K562 (cell line): ENCODE data around the gene HAAO. TPM values are rescaled to one million over a fixed set of nuclear protein-coding genes. Genes with fewer than 3 reads are reported as not detected.

Source experiments
- ATAC-seq: fragments of 200-7000 bp; cut with Tn5 transposase; 3 replicates; pipeline ENCODE4 v1.9.1; 2020; ENCODE audit warnings: moderate library complexity
- BruUV-seq: library from RNA; stranded (reverse); fragments of 400-500 nt; replicated peaks from 2 replicates; lab custom pipeline; 2021; lab: Mats Ljungman, UMichigan
- CTCF ChIA-PET: fragments of 300-600 bp; formaldehyde crosslinking; extraction: SDS; loops from one replicate; lab custom pipeline; 2021; ENCODE audit warnings: low intra/inter-chr PET ratio; lab: Yijun Ruan, JAX
- POLR2A ChIA-PET: fragments of 300-600, 350-650 bp; sonication (Branson Sonifier 250); formaldehyde crosslinking; extraction: SDS; loops from one replicate; lab custom pipeline; 2021; ENCODE audit warnings: antibody characterized with exemption, inconsistent platforms; lab: Yijun Ruan, JAX
- DNase-seq, 4 experiments: peaks; one replicate each; pipeline versions ENCODE4 v3.0.0 to v3.0.0-alpha.2; 2011 to 2018; ENCODE audit warnings: low spot score in 3 of 4, mixed read lengths in 3 of 4; ENCODE audit errors: extremely low read depth in 1 of 4
- FAIRE-seq: peaks from 2 replicates; lab custom pipeline; 2011; peaks lifted over from hg19 to GRCh38; lab: Jason Lieb, UNC
- H2AFZ ChIP-seq: 2 replicates; pipeline ENCODE4 v1.6.0; 2011; ENCODE audit warnings: low read depth, low read length, control low read depth, inconsistent platforms
- H3K27ac ChIP-seq: fragments of 200-600 bp; 3 replicates; pipeline ENCODE4 v1.8.0; 2011; ENCODE audit warnings: low read depth, mild to moderate bottlenecking, control low read depth, inconsistent platforms, low read length, moderate library complexity, mixed read lengths; ENCODE audit errors: extremely low read depth
- H3K27me3 ChIP-seq, 2 experiments: fragments of 300-600 bp in 1 of 2; 2 replicates in 1 of 2; 3 replicates in 1 of 2; pipeline versions ENCODE4 v1.6.0 to v1.8.0; 2011; ENCODE audit warnings: inconsistent platforms in 2 of 2, low read length in 2 of 2, mild to moderate bottlenecking in 1 of 2, mixed read lengths in 1 of 2, moderate library complexity in 1 of 2; ENCODE audit not compliant: control insufficient read depth in 2 of 2, insufficient read depth in 2 of 2
- H3K36me3 ChIP-seq: fragments of 300-600 bp; 3 replicates; pipeline ENCODE4 v1.8.0; 2011; ENCODE audit warnings: mild to moderate bottlenecking, low read length, inconsistent platforms; ENCODE audit not compliant: control insufficient read depth, insufficient read depth
- H3K4me1 ChIP-seq, 2 experiments: fragments of 200-600 bp in 1 of 2; replicated peaks in 1 of 2; 2 replicates in 1 of 2; 3 replicates in 1 of 2; pipeline versions ENCODE4 v1.5.1 to v1.8.0; 2011; ENCODE audit warnings: inconsistent platforms in 2 of 2, low read length in 2 of 2, mild to moderate bottlenecking in 1 of 2, mixed read lengths in 1 of 2, moderate library complexity in 1 of 2; ENCODE audit not compliant: control insufficient read depth in 2 of 2, insufficient read depth in 2 of 2
- H3K4me2 ChIP-seq: 2 replicates; pipeline ENCODE4 v1.6.1; 2011; ENCODE audit warnings: low read length, control low read depth, inconsistent platforms, mixed read lengths; ENCODE audit not compliant: insufficient read depth
- H3K4me3 ChIP-seq: fragments of 200-600 bp; sonication (generic), shearing (Covaris generic); 2 replicates; pipeline ENCODE4 v1.5.1; 2016; ENCODE audit warnings: control low read depth, inconsistent platforms
- H3K79me2 ChIP-seq: fragments of 200-600 bp; 3 replicates; pipeline ENCODE4 v1.8.0; 2011; ENCODE audit warnings: low read length, inconsistent platforms; ENCODE audit not compliant: control insufficient read depth, insufficient read depth
- H3K9ac ChIP-seq, 2 experiments: 2 replicates each; pipeline versions ENCODE4 v1.6.0 to v1.6.1; 2011; ENCODE audit warnings: low read depth in 2 of 2, low read length in 2 of 2, control low read depth in 1 of 2, inconsistent platforms in 1 of 2, mild to moderate bottlenecking in 1 of 2, mixed read lengths in 1 of 2; ENCODE audit not compliant: insufficient read depth in 1 of 2
- H3K9me1 ChIP-seq: one replicate; pipeline ENCODE4 v1.6.0; 2011; ENCODE audit warnings: inconsistent platforms, mild to moderate bottlenecking, low read length, moderate library complexity; ENCODE audit not compliant: control insufficient read depth, insufficient read depth
- H3K9me3 ChIP-seq: replicated peaks from 2 replicates; pipeline ENCODE4 v1.5.1; 2011; ENCODE audit warnings: low read depth, low read length, inconsistent platforms; ENCODE audit not compliant: control insufficient read depth, insufficient read depth
- H4K20me1 ChIP-seq: replicated peaks from 2 replicates; pipeline ENCODE4 v1.6.1; 2011; ENCODE audit warnings: low read length, inconsistent platforms, mixed read lengths; ENCODE audit not compliant: control insufficient read depth, insufficient read depth
- CHD4 ChIP-seq: fragments of 200-600 bp; sonication (generic); IDR thresholded peaks from 3 replicates; pipeline ENCODE4 v1.6.1; 2012; ENCODE audit warnings: low read depth, mild to moderate bottlenecking, mixed read lengths, low read length, inconsistent platforms; ENCODE audit not compliant: insufficient read depth, insufficient replicate concordance, poor library complexity, severe bottlenecking
- CTCF ChIP-seq, 3 experiments: IDR thresholded peaks in 2 of 3; conservative IDR thresholded peaks in 1 of 3; 2 replicates each; pipeline ENCODE4 v1.5.1; 2011 to 2012; ENCODE audit warnings: low read length in 3 of 3, mild to moderate bottlenecking in 3 of 3, control low read depth in 2 of 3, improper control_type of control experiment in 1 of 3, inconsistent platforms in 1 of 3, low read depth in 1 of 3, mixed read lengths in 1 of 3, moderate library complexity in 1 of 3; ENCODE audit not compliant: insufficient read depth in 2 of 3
- HNRNPUL1 ChIP-seq: fragments of 200-400 bp; formaldehyde crosslinking; IDR thresholded peaks from 2 replicates; pipeline ENCODE4 v1.6.1; 2017; ENCODE audit warnings: low read length
- WGBS: fragments of 100-300 bp; shearing (Covaris generic); methylation state at CpG from one replicate; pipeline ENCODE4 v1.1.6; 2016; ENCODE audit warnings: low coverage, mixed read lengths; ENCODE audit not compliant: insufficient coverage; ENCODE audit errors: missing lambda C conversion rate; 5-methylcytosine and 5-hydroxymethylcytosine counted together
- in situ Hi-C: fragments of 300-500 bp; cut with MboI; formaldehyde crosslinking; loops from 4 replicates; pipeline ENCODE4 v1.15.0; 2018; ENCODE audit warnings: inconsistent platforms, mixed read lengths
- intact Hi-C: fragments of 100-400 bp; cut with micrococcal nuclease; formaldehyde crosslinking; loops from 2 replicates; pipeline ENCODE4 v1.14.2; 2022
- polyA plus RNA-seq, 8 experiments: library from polyadenylated mRNA; depleted of rRNA in 4 of 8; stranded (reverse) in 5 of 8; unstranded in 3 of 8; fragments of >200 nt; fragmentation: Nextera tagmentation in 2 of 8; fragmentation: Illumina TruSeq in 1 of 8; extraction: Ambion mirVana in 2 of 8; extraction: Trizol in 1 of 8; gene quantifications; 2 replicates each; pipeline versions ENCODE4 v1.2.1 to v1.2.3, GENCODE V29; 2011 to 2014; ENCODE audit warnings: inconsistent platforms in 1 of 8, missing spikeins in 1 of 8
- total RNA-seq, 7 experiments: library from RNA; depleted of rRNA in 6 of 7; stranded (reverse); fragments of >200 nt in 6 of 7; fragmentation: Illumina TruSeq in 2 of 7; extraction: Trizol in 2 of 7; gene quantifications; 2 replicates each; pipeline versions ENCODE4 v1.2.1 to v1.2.3, GENCODE V29; 2011 to 2021; ENCODE audit warnings: low replicate concordance in 1 of 7

HAAO gene
- total and polyA plus RNA-seq, 9 of the 15 experiments (the other 6 are each of a cell fraction or from before 2014, with no cell fraction given): not detected

DNA sequence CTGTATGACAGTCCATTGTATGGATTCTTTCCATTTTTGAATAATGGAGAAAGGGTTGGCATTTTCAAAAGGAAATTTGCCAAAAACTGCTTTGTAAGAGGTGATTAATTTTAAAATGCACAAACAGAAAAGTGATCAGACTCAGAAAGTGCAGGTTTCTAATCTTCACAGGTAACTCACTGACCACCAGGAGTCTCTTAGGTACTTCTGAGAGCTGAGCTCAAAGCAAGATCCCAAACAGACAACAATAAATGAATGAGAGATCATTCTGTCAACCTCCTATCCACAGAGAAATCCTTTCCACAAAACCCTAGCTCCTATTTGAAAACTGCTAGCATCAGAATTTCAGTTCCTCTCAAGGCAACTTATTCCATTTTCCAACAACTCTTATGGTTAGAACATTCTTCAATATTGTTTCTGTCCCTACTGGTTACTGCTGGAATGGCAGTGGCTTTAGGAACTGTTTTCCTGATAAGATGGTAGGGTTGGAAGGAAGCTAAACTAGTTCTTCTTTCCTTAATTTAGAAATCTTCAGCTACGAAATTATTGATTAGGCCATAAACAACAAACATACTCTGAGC, 20.6 kb upstream of the HAAO start:
- 0 out of 2 replicates have a peak, but pooled peaks cover 4% of the 10 kb centered on the region for H3K9me3 ChIP-seq
- H3K4me2 ChIP-seq: no peak overlapping the region
- TF ChIP-seq HNRNPUL1 (no peak), CHD4 (no peak), CTCF (IDR thresholded peaks at IDR 0.05 in 2 of 3, conservative IDR thresholded peaks at IDR 0.05 in 1 of 3; ENCODE audit: insufficient read depth in 2 of 3, low read depth in 1 of 3, low read length in 3 of 3) (peak in 2 of 3 experiments; percentile 48 to 49; a peak in 4 of 6 replicates)
- POLR2A ChIA-PET: interaction anchor here (0.8 kb wide), 1 partner anchor 13 kb away, joined by 4 read pairs; no protein-coding TSS in a partner anchor
- H2AFZ ChIP-seq: no peak overlapping the region
- no peaks in the 10 kb centered on the region for H3K9me1 ChIP-seq
- in situ Hi-C loops: no loop called here
- DNase-seq (peak in 1 of 4 experiments; percentile 45), FAIRE-seq (peak; percentile 15), ATAC-seq (no peak)
- CTCF ChIA-PET: interaction anchor here (0.6 kb wide), 1 partner anchor 300 kb away, joined by 6 read pairs; no protein-coding TSS in a partner anchor
- peaks cover 9 to 19% of the 10 kb centered on the region in 2 experiments; a peak in 4 of 5 replicates for H3K4me1 ChIP-seq
- no peak overlapping the region for H3K4me3 ChIP-seq
- no peaks in the 10 kb centered on the region for H3K79me2 ChIP-seq
- no peaks in the 10 kb centered on the region for H3K36me3 ChIP-seq
- WGBS: 8% methylated on average over 1 of the region's 1 CpG
- H3K9ac ChIP-seq: no peak overlapping the region
- intact Hi-C loops: no loop called here
- H4K20me1 ChIP-seq: no peaks in the 10 kb centered on the region
- H3K27ac ChIP-seq: no peak overlapping the region
- no TSS peak for BruUV-seq
- H3K27me3 ChIP-seq: no peaks in the 10 kb centered on the region
